ENCODE data around the gene OR10J5.
"Not testable (repeated sequence)": the region's sequence is repeated elsewhere in the genome, so short reads cannot be mapped to it uniquely, and the experiment has no call there.

OR10J5 gene

GRCh38 chr1:159535907-159536306 is at the start of gene OR10J5:
Gene OR10J5 (minus strand): TSS chr1:159536007. CDS start chr1:159536007, 0 bp downstream.
- DNase-seq: no peak

GRCh38 chr1:159584536-159584935 is 48.7 kb upstream of the OR10J5 start:
- no peak for DNase-seq

- DNase-seq: no peak
Measured at GRCh38 chr1:159581422-159581821, 45.6 kb upstream of the OR10J5 start.

- DNase-seq: no peak
Measured at GRCh38 chr1:159580340-159580739, 44.5 kb upstream of the OR10J5 start.

- DNase-seq: no peak
Measured at GRCh38 chr1:159577446-159577845, 41.6 kb upstream of the OR10J5 start.

GRCh38 chr1:159562680-159563079 is 26.9 kb upstream of the OR10J5 start:
- DNase-seq: no peak

GRCh38 chr1:159561497-159561896 is 25.7 kb upstream of the OR10J5 start:
- DNase-seq: no peak

- DNase-seq: no peak
Measured at GRCh38 chr1:159560599-159560998, 24.8 kb upstream of the OR10J5 start.

GRCh38 chr1:159556931-159557369 is 21.1 kb upstream of the OR10J5 start:
- DNase-seq: no peak

GRCh38 chr1:159554696-159555095 is 18.9 kb upstream of the OR10J5 start:
- no peak for DNase-seq

GRCh38 chr1:159554261-159554660 is 18.5 kb upstream of the OR10J5 start:
- DNase-seq: no peak

- no peak for DNase-seq
Measured at GRCh38 chr1:159548126-159548525, 12.3 kb upstream of the OR10J5 start.

GRCh38 chr1:159532922-159533321 is 2.9 kb downstream of the OR10J5 start:
- DNase-seq: no peak

GRCh38 chr1:159524792-159525191 is 11.0 kb downstream of the OR10J5 start:
- not testable (repeated sequence) for DNase-seq

GRCh38 chr1:159510229-159510541 is 25.6 kb downstream of the OR10J5 start:
- DNase-seq: no peak

- no peak for DNase-seq
Measured at GRCh38 chr1:159509440-159510228, 26.2 kb downstream of the OR10J5 start.

- no peak for DNase-seq
Measured at GRCh38 chr1:159508951-159509350, 26.9 kb downstream of the OR10J5 start.

GRCh38 chr1:159505676-159506075 is 30.1 kb downstream of the OR10J5 start:
- no peak for DNase-seq

GRCh38 chr1:159501082-159501481 is 34.7 kb downstream of the OR10J5 start:
- no peak for DNase-seq

- DNase-seq: not testable (repeated sequence)
Measured at GRCh38 chr1:159494513-159495210, 41.1 kb downstream of the OR10J5 start.

- no peak for DNase-seq
Measured at GRCh38 chr1:159493354-159493753, 42.5 kb downstream of the OR10J5 start.

- no peak for DNase-seq
Measured at GRCh38 chr1:159492575-159493323, 43.1 kb downstream of the OR10J5 start.
